RWPE2 (cell line): Measurements from ENCODE around the gene ING3.
"Not testable (repeated sequence)": the region's sequence is repeated elsewhere in the genome, so short reads cannot be mapped to it uniquely, and the experiment has no call there.

Source experiments
- ATAC-seq: fragments of 200-7000 bp; cut with Tn5 transposase; 3 replicates; pipeline ENCODE4 v1.9.1; 2021; ENCODE audit warnings: low read depth
- DNase-seq: peaks from one replicate; pipeline ENCODE4 v3.0.0-alpha.2; 2020; ENCODE audit warnings: low spot score
- H3K27ac ChIP-seq: fragments of 450-650 bp; 2 replicates; pipeline ENCODE4 v1.5.1; 2017; ENCODE audit warnings: mild to moderate bottlenecking; ENCODE audit not compliant: poor library complexity, severe bottlenecking
- H3K27me3 ChIP-seq: fragments of 250-450 bp; sonication (Bioruptor Pico); 2 replicates; pipeline ENCODE4 v1.5.1; 2021; ENCODE audit warnings: mild to moderate bottlenecking, moderate library complexity; ENCODE audit not compliant: insufficient read depth, poor library complexity, severe bottlenecking
- H3K36me3 ChIP-seq: fragments of 250-450 bp; sonication (Bioruptor Pico); 2 replicates; pipeline ENCODE4 v1.5.1; 2020; ENCODE audit warnings: low read depth, mild to moderate bottlenecking, moderate library complexity
- H3K4me1 ChIP-seq: fragments of 250-450 bp; sonication (Bioruptor Pico); 2 replicates; pipeline ENCODE4 v1.5.1; 2021; ENCODE audit warnings: mild to moderate bottlenecking, moderate library complexity; ENCODE audit not compliant: insufficient read depth, poor library complexity, severe bottlenecking
- H3K4me3 ChIP-seq: fragments of 250-450 bp; sonication (Bioruptor Pico); 2 replicates; pipeline ENCODE4 v1.5.1; 2021; ENCODE audit warnings: mild to moderate bottlenecking, moderate library complexity; ENCODE audit not compliant: severe bottlenecking
- H3K9me3 ChIP-seq: fragments of 250-450 bp; sonication (Bioruptor Pico); 2 replicates; pipeline ENCODE4 v1.5.1; 2021; ENCODE audit warnings: mild to moderate bottlenecking, moderate library complexity; ENCODE audit not compliant: severe bottlenecking
- CTCF ChIP-seq: fragments of 450-650 bp; IDR thresholded peaks from one replicate; pipeline ENCODE4 v1.5.1; 2017; ENCODE audit warnings: mild to moderate bottlenecking, moderate library complexity; ENCODE audit not compliant: poor library complexity, severe bottlenecking

The ING3 gene

GRCh38 chr7:121001234-121001906 is 50.8 kb downstream of the ING3 start:
- no peak for DNase-seq
- no peak for ATAC-seq
- Histone ChIP-seq H3K4me1 (peaks cover 9% of the 10 kb centered on the region), H3K36me3 (no peaks in the 10 kb centered on the region), H3K27me3 (no peaks in the 10 kb centered on the region), H3K9me3 (no peaks in the 10 kb centered on the region), H3K27ac (no peak overlapping the region), H3K4me3 (no peak overlapping the region)
- no peak for TF ChIP-seq CTCF

GRCh38 chr7:121002048-121002756 is 51.6 kb downstream of the ING3 start:
- Histone ChIP-seq H3K9me3 (no peaks in the 10 kb centered on the region), H3K4me1 (peaks cover 7% of the 10 kb centered on the region), H3K27me3 (no peaks in the 10 kb centered on the region), H3K27ac (no peak overlapping the region), H3K36me3 (no peaks in the 10 kb centered on the region), H3K4me3 (no peak overlapping the region)
- DNase-seq: no peak
- TF ChIP-seq CTCF: no peak
- no peak for ATAC-seq

GRCh38 chr7:121002757-121003200 is 52.2 kb downstream of the ING3 start:
- H3K9me3 ChIP-seq: no peaks in the 10 kb centered on the region
- no peak for ATAC-seq
- no peak overlapping the region for H3K4me3 ChIP-seq
- no peaks in the 10 kb centered on the region for H3K36me3 ChIP-seq
- no peaks in the 10 kb centered on the region for H3K27me3 ChIP-seq
- no peak for TF ChIP-seq CTCF
- peaks cover 7% of the 10 kb centered on the region for H3K4me1 ChIP-seq
- H3K27ac ChIP-seq: no peak overlapping the region
- DNase-seq: no peak

- TF ChIP-seq CTCF: no peak
- no peaks in the 10 kb centered on the region for H3K27me3 ChIP-seq
- ATAC-seq (no peak), DNase-seq (no peak)
- H3K36me3 ChIP-seq: no peaks in the 10 kb centered on the region
- no peak overlapping the region for H3K27ac ChIP-seq
- peaks cover 7% of the 10 kb centered on the region for H3K4me1 ChIP-seq
- no peak overlapping the region for H3K4me3 ChIP-seq
- H3K9me3 ChIP-seq: no peaks in the 10 kb centered on the region
Observed at GRCh38 chr7:121003986-121004685, 53.6 kb downstream of the ING3 start.

GRCh38 chr7:121005058-121005457 is 54.5 kb downstream of the ING3 start:
- H3K36me3 ChIP-seq, H3K27me3 ChIP-seq, ATAC-seq, DNase-seq, H3K4me3 ChIP-seq, H3K9me3 ChIP-seq, H3K4me1 ChIP-seq, H3K27ac ChIP-seq: not testable (repeated sequence)
